AG04449 (cell line): ENCODE data around the gene SIGLEC9.

Source experiments
- CTCF ChIA-PET: fragments of 350-600 bp; formaldehyde crosslinking; extraction: SDS; loops from one replicate; lab custom pipeline; 2021; ENCODE audit warnings: antibody characterized with exemption; lab: Yijun Ruan, JAX
- POLR2A ChIA-PET: fragments of 400-600, 350-600 bp; formaldehyde crosslinking; extraction: SDS; loops from one replicate; lab custom pipeline; 2020; ENCODE audit warnings: antibody characterized with exemption, inconsistent platforms; lab: Yijun Ruan, JAX
- DNase-seq: peaks from one replicate; pipeline ENCODE4 v3.0.0-alpha.2; 2010; ENCODE audit warnings: low read depth, low spot score
- H3K4me3 ChIP-seq: 2 replicates; pipeline ENCODE4 v1.5.1; 2011; ENCODE audit warnings: low read depth, mild to moderate bottlenecking, control low read depth, low read length
- CTCF ChIP-seq: IDR thresholded peaks from one replicate; pipeline ENCODE4 v1.5.1; 2011; ENCODE audit warnings: mild to moderate bottlenecking, moderate library complexity, low read length, control low read depth, inconsistent platforms; ENCODE audit not compliant: insufficient read depth; ENCODE audit errors: missing control alignments

Gene SIGLEC9

DNA sequence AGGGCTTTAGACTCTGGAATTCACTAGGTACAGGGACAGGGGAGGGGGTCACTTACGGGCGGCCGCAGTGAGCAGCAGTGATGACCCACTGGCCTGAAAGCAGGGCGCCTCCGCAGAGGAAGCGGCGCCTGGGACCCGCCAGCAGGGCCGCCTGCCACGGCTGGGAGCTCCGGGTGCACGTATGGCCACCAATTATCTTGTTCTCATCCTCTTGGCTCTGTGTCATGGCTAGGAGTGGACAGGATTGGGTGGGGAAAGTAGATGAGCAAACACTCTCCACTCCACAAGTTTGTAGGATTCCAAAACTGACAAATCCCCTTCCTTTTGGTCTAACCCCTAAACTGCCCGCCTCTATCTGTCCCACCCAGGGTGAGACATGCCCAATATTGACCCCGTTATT lies 43.2 kb upstream of the SIGLEC9 start:
- ChIA-PET CTCF (interaction anchor here (2.7 kb wide), 1 partner anchor 14 kb away, joined by 19 read pairs; no protein-coding TSS in a partner anchor), POLR2A (no interaction called here)
- DNase-seq = no peak
- TF ChIP-seq CTCF = no peak
- H3K4me3 ChIP-seq = no peak overlapping the region

GRCh38 chr19:51082611-51083010 lies 42.1 kb upstream of the SIGLEC9 start, which contains the start of gene KLK14:
TSS of gene KLK14 (minus strand) at chr19:51082887. CDS start at chr19:51082614, 273 bp downstream.
- ChIA-PET CTCF (no interaction called here), POLR2A (no interaction called here)
- no peak for TF ChIP-seq CTCF
- H3K4me3 ChIP-seq = no peak within 1 kb of the TSS
- DNase-seq = no peak

GRCh38 chr19:51083181-51083580 lies 41.5 kb upstream of the SIGLEC9 start:
- DNase-seq = no peak
- H3K4me3 ChIP-seq = no peak overlapping the region
- CTCF ChIA-PET = no interaction called here
- POLR2A ChIA-PET = no interaction called here
- TF ChIP-seq CTCF = no peak

DNA sequence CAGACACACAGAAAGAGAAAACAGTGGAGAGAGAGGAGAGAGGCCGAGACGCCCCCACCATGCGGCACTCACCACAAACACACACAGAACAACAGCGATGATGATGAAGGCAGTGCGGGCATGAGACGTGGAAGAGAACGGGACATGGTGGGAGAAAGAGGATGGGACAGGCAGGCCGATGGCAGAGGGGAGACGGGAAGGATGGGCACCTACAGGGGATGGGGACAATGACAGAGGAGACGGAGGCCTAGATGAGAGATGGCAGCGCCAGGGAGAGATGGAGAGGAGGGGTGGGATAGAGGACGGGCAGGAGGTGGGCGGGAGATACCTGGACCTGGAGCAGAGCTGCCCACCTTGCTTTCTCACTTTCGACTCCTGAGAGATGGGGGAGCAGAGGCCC lies 40.9 kb upstream of the SIGLEC9 start:
- ChIA-PET CTCF (no interaction called here), POLR2A (no interaction called here)
- no peak for DNase-seq
- no peak for TF ChIP-seq CTCF
- no peak overlapping the region for H3K4me3 ChIP-seq

- CTCF ChIA-PET = interaction anchor here (1.5 kb wide), 1 partner anchor 12 kb away, joined by 4 read pairs; no protein-coding TSS in a partner anchor
Observed at GRCh38 chr19:51084505-51084904, 40.2 kb upstream of the SIGLEC9 start.

More at GRCh38 chr19:51084505-51084904, 40.2 kb upstream of the SIGLEC9 start:
- POLR2A ChIA-PET = no interaction called here
- no peak for TF ChIP-seq CTCF
- H3K4me3 ChIP-seq = no peak overlapping the region
- no peak for DNase-seq
